Hematopoietic multipotent progenitor cell treated with erythropoietin and hydrocortisone succinate and interleukin-3 and kit ligand, for 6 days (in vitro differentiated cells): Measurements from ENCODE around the gene CRYBA2.

Experiments used
- DNase-seq: peaks from one replicate; pipeline ENCODE4 v3.0.0-alpha.2; 2015

CRYBA2 gene

DNA sequence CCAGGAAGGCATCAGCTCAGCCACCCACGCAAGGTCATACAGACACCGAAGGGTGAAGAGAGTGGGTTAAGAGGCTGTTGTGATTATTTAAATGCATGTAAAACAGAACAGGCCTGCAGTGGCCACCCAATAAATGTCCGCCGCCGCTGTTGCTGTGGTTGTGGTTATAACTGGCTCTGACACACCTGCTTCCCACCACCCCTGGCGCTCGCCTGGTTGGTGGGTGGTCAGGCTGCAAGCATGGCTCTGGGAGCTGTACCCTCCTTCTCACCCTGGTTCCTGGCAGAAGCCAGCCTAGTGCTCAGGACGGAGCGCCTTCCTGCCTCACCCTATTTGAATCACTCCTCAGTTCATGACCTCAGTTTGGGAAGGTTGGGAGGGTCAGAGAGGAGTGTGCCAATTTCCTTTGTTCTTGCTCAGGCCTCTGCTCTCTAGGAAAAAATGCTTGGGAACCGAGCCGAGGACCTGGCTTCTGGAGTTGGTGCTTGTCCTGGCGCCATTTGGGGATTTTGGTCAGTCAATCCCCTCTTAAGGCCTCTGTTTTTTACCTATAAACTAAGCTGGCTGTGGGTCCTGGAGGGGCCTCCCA lies 5.3 kb upstream of the CRYBA2 start:
- no peak for DNase-seq

DNA sequence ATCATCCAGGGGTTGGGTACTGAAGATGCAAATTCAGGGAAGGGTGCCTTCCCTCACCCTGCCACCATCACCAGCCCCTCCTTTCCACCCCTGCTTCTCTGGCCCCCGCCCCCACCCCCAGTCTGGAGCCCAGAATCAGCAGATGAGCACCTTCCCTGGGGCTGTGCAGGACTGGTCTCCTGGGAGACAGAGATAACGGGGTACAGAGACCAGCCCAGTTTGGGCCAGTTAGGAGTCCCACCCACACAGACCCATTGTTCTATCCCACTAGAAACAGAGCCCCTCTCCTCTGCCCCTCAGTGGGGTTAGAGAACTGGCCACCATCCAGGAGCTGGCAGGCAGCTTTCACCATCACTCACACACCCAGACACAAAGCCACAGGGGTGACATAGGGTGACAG lies 4.5 kb upstream of the CRYBA2 start:
- DNase-seq = peak; percentile 60

DNA sequence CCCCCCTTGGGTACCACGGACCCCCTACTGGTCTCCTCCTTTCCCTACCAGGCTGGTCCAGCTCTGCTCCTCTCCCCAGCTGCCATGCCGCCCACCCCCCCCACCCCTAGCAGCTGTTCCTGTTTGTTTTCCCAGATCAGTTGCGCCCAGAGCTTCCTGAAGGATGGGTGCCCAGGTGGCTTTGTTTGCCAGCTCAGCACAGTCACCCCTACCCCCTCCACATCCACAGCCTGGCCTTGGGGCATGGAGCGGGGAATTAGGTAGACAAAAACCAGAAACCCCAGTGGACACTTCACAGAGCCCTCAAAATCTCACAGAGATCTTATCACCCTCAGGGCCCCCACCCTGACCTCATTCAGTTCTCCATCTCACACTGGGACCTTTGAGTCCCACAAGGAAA lies 3.7 kb upstream of the CRYBA2 start:
- no peak for DNase-seq

DNA sequence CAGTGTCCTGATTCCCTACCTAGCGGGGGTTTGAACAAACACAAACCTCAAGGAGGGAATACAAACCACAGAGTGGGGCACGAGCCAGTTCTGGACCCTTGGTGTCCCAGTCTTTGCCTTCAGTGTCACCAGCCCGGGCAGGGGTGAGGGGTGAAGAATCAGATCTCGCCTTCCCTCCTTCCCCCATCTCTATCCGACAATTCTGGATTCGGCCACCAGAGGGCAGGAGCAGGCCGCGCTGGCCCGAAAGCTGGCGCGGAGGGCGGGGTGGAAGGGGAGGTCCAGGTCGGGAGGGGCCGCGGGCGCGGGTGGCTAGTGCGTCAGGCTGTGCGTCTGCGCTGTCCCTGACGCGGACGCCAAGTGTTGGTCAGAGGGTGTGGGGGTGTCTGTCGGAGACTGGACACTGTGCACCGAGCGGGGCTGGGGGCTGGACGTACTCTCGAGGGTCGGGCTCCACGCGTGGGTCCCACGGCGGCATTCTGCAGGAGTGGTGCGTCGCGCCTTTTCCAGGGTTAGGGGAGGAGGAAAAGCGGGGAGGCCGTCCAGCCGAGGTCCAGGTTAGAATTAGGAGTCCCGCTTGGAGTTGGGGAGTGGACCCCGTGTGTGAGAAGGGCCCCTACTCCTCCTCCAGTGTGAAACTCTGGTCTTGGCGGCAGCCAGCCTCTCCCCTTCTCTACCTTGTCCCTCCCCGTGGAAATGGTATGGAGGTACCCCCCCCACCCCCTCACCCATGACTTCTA lies 2.9 kb upstream of the CRYBA2 start:
- DNase-seq = peak; percentile 88

DNA sequence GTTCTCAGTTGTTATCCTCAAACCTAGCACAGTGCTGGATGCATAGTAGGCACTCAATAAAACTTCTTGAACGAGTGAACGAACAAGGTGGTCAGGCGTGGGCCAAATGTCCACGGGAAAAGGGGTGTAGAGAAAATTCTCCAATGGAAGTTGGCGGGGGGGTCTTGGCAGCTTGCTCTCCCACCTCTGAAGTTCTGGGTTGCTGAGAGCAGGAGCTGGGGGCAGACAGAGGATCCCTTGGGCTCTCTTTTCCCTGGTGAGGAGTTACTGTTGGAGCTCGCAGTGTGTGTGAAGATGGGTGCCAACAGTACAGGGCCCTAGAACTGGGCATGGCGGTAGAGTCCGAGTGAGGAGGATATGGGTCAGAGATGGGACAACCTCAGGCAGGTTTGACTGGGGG lies 2.3 kb upstream of the CRYBA2 start:
- DNase-seq = no peak

DNA sequence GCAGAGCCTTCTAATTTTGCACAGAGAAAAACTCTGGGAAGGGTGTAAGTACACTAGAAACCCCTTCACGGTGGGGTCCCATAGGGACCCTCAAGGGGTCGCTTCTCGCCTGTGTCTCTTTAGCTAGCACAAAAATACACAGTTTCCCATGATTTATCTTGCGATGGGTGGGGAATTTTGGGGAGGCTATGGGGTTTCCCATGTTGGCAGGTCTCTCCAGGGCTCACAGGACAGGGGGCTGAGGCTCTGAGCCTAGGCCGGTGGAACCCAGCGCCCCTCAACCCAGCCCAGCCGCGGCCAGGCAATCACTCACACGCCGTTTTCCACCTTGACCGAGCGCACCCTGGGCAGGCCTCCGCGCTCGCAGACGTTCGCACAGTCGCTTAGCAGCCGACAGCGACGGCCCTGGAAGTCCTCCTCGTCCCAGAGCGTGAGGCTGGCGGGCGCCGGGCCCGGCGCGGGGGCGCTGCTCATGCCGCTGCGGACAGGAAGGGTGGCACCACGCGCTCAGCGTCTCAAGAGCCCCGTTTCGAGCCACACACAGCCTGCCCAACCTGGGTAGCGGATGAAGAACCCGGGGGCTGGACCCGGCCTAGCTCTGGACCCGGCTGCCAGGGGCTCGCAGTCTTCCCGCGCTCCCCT lies 398 bp downstream of the CRYBA2 start:
- DNase-seq = no peak

DNA sequence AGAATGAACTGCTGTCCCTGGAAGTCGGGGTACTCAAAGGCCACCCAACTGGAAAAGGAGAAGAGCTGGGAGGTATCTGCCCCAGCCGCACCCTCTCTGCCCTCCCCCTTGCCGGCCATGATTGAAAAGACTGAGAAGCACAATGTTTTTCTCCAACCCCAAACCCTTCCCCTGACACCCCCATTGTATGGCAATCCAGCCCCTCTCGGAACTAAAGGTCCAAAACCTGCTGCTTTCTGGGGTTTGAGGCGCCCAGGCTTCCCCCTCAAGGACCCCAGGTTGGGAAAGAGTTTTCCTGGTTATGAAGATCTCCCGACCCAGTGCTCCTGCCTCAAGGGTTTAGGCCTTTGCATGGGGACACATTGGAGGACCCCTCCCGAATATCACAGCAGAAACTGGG lies 1.0 kb downstream of the CRYBA2 start:
- DNase-seq = no peak

DNA sequence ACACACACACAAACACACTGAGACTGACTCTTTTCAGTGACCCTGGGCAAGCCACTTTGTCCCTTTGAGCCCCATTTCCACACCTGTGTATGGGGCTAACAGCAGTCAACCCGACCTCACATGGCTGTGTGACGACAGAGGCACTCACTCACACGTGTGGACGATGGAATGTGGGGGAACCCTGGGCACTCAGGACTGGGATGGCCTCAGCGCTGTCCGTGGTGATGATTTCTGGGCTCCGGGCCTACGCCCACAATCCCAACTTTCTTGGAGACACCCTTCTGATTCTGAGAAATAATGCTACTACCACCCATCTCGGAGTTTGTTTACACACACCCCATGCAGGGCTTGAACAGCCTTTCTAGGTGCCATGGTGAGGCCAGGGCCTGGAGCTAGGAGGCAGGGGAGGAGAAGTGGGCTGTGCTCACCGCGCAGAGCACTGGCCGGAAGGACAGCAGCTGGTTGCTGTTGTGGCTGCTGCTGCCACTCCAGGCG lies 1.5 kb downstream of the CRYBA2 start:
- no peak for DNase-seq

DNA sequence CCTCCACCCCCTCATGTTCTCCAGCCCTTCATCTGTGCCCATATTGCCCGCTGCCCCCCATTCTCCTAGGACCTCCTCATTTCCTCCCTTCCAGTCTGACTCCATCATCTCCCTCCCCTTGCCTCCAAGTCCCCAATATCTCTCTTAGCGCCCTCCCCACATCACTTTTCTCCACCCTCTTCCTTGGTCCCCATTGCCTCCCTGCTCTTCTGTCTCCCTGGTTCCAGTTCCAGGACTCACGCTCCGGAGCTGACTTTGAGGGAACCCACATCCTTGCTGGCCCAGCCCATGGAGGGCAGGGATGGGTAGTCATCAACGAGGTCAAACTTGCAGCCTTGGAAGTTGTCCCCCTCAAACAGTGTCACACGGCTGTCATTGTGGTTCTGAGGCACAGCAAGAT lies 2.6 kb downstream of the CRYBA2 start:
- DNase-seq = no peak

DNA sequence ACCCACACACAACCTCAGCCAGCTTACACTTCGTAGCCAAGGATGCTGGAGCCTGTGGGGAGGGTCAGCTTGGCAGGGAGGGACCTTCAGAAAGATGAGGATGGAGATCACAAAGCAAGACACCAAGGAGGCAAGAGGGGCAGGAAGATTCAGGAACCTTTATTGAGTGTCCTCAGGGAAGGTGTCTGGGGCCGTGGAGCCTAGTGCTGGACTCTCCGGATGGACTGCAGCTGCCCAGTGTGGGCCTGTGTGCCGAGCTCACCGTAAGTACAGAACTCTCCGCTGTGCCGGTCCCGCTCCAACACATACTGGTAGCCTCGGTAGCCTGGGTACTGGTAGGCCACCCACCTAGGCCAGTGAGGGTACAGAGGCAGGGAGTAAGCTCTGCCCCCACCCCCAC lies 3.2 kb downstream of the CRYBA2 start:
- no peak for DNase-seq

DNA sequence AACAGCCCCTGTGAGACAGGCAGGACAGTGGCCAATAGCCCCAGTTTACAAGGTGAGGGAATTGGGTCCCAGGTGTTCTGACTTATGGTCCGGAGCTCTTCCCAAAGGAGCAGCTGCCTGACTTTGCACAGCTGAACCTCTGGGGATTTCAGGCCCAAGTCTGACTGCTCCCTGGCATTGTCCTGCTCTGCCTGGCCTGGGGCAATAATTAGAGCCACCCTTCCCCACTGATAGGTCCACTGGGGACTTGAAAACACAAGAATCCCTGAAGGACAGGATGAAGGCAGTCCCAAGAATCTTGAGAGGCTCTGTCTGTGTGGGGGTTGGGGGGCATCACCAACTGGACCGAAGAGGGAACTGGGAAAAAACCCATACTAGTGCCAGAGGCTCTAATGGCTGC lies 4.6 kb downstream of the CRYBA2 start:
- no peak for DNase-seq

DNA sequence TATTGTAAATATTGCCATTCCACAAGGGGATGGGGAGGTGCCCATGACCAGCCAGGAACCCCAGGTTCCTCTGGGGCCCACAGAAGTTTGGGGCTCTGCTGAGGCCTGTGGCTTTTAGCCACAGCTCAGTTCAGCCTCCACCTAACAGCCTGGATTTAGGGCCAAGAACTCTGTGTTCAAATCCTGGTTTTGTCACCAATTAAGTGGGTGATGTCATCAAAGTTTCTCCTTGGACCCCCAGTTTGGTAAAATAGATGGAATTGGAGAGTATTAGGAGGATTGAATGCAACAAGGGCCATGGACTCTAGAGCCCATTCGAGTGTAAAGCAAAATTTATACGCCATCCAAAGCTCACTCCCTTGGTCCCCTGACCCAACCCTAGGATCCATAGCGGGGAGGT lies 5.1 kb downstream of the CRYBA2 start:
- no peak for DNase-seq

DNA sequence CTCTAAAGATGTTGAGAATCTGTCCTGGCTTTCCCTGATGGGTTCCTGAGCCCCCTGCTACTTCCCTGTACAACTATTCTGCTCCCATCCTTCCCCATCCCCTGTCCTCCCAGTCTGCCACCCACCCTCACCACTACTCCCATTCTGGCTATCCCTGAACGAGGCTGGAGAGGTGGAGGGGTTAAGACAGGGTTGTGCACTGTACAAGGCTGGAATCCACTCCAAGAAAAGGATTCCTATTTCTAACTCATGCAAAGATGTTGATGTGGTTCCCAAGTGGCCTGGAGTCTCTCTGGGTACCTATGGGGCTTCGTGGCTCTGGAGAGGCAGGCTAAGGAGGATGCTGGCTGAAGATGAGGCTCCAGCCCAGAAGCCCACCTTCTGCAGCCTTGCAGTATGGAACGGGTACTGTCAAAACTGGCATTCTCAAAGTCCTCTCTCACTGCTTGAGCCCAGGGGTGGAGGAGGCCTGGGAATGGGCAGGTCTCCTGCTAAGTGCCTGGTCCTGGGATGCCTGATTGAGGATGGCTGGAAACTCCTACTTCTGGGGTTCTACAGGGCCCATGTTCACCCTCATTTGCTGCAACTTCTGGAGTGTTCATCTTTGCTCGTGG lies 7.0 kb downstream of the CRYBA2 start:
- no peak for DNase-seq

DNA sequence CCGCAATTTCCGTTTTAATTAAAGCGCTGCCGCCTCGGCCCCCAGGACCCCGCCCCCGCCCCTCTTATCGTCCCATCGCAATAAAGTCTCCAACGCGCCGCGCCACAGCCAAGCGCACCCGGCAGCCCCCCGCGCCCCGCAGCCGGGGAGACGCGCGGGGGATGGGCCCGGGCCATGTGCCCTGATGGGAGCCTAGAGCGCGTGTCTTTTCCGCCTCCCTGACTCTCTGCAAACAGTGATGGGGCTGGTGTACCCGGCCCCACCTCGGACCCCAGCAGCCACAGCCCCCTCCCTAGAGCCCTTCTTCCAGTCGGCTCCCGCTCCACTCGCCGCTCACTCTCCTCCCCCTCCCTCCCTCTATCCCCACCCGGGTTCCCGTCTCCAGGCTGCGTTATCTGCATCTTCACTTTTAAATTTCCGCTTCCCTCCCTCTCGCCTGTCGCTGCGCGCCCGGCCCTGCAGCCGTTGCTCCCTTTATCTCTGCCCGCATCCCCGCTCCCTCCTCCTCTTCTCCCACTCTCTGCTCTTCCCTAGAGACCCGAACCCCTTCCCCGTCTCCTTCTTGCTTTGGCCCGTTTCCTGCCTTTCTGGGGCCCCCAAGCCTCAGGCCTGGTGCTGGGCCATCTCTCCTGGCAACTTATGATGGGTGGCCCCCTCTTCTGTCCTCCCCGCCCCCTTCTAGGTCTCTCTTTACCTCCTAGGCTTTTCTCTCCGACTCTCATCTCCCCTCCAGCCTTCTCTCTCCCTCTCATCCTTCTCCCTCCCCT lies 7.7 kb downstream of the CRYBA2 start:
- DNase-seq = no peak

DNA sequence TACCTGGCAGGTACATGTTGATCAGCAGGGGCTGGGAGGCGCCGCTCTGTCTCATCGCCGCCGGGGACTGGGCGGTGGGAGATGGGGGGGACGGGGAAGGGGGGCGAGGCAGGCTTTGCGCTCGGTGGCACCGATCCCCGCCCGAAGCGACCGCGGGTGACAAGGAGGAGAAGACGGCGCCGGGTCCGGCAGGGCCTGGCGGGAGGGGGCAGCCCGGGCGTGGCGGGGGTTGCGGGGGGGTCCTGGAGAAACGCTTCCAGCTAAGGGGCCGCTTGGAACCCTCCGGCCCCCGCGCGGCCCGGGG lies 8.2 kb downstream of the CRYBA2 start, which contains the start of gene FEV:
Gene FEV (minus strand): TSS at position 164 of the 304 bp plus-strand sequence. CDS start 109 bp downstream, at position 55.
- DNase-seq = no peak

DNA sequence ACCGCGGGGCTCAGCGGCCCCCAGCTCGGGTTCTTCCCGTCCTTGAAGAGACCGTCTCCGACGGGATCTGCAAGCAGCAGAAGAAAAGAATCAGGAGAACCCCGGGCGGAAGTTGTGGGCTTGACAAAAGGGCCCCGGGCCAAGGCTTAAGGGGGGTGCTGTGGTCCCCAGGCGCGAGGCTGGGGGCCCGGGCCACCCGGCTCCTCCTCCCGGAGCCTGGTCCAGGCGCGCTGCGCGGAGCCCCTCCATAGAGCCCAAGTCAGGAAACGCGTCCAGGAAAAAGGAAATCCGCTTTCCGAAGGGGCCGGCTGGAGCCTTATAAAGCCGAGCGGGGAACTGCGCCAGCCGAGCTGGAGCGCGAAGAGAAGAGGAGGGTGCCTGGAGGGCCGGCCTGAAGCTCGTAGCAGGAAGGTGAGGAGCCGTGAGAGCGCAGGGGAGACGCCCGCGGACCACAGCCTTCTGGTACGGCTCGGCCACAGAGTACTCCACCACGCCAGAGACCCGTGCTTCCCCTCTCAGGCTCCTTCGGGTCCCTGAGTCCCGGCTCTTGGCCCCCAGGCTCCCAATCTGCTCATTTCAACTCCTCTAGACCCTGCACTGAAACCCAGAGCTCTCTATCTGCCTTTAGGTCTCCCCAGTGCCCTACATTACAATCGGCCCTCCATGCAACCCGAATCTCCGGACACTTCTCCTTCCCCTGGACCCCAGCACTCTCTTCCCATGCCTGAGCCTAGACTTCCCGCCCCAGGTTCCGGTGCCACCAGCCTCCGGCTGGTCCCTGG lies 8.8 kb downstream of the CRYBA2 start:
- no peak for DNase-seq

DNA sequence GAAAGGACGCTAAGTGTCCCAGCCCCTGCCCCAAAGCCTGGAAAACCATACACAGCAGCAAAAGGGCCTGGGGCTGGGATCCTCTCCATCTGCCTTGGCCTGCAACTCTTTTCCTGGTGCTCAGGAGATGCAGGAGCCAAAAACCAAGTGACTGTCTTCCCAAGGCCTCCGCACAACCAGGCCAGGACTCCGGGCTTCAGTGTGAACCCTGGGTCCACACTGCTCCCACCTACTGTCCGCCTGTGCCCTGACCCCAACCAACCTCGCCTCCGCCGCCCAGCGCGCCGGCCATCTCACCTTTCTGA lies 9.3 kb downstream of the CRYBA2 start:
- no peak for DNase-seq

DNA sequence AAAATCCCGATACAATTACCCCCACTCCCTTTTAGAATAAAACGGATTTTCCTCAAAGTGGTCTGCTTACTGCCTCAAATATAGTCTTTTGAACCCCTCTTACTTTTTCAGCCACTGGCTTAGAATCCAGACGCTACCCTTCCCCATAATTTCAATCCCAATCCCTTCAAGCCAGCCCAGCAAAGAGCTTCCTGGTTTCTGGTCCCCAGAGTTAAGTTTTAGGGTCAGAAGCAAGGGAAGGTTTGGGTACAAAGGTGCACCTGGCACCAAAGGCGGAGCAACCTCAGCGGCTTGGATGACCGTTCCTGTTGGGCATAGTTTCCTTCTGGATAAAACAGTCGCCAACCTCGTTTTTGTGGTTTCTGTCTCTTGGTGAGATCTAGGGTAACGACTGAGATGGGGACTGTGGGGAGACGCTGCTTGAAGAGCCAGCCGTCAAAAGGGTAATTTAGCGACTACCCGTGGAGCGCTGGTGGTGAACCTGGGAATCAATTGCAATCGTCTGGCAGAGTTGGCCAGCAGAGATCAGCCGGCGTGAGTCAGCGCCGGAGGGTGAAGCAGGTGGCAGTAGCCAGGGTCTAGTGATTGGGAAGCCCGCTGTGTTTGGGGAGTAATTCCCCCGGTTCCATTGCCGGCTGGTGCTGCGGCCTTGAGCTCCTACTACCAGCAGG lies 9.8 kb downstream of the CRYBA2 start:
- no peak for DNase-seq

DNA sequence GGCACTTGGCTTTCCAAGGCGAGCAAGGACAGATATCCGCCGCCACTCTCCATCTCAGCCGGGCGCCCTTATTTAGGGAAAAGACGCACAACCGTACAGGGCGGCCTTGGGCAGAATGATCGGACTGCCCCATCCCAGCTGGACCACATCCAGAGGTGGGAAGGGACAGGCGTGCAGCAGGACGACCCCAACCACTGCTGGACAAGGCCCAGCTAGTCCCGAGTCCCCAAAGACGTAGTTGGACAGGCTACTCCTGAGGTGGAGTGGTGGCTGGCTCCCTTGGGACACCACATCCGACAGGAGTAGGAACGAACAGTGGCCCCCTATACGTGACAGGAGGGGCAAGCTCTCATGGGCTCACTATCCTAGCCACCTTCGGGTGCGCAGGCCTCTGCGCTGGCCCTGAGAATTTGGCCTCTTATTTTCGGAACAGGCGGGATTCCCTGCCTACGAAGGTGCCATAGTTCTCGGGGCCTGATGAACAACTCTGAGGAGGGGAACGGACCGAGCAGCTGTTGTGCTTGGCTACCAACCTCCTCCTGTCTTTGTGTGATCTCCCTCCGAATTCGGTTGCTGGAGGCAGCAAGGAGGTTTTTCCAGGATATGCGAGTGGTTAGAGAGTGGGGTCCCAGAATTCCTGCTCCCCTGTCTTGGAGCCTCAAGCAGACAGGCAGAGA lies 10.5 kb downstream of the CRYBA2 start:
- no peak for DNase-seq

DNA sequence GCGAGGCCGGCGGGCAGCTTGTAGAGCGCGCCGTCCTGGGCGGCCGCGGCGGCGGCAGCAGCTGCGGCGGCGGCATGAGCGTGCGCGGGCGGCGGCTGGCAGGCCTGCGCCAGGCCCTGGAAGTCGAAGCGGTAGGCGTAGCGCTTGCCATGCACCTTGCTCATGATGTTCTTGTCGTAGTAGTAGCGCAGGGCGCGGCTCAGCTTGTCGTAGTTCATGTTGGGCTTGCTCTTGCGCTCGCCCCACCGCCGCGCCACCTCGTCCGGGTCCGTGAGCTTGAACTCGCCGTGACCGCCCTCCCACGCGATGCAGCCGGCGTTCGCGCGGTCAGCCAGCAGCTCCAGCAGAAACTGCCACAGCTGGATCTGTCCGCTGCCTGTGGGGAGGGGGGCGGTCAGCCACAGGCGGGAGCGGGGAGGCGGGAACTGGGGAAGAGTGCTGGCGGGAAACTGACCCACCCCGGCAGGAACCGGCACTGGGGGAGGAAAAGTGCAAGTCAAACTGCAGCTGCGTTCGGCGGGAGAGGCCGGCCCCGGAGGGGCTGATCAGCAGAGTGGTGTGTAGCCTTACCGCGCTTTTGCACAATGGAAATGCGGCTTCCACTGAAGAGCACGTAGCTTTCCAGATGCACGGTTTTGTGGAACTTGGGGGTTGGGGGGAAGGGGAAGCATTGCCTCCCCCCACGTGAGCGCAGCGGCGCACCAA lies 11.2 kb downstream of the CRYBA2 start:
- peak; percentile 48 for DNase-seq

DNA sequence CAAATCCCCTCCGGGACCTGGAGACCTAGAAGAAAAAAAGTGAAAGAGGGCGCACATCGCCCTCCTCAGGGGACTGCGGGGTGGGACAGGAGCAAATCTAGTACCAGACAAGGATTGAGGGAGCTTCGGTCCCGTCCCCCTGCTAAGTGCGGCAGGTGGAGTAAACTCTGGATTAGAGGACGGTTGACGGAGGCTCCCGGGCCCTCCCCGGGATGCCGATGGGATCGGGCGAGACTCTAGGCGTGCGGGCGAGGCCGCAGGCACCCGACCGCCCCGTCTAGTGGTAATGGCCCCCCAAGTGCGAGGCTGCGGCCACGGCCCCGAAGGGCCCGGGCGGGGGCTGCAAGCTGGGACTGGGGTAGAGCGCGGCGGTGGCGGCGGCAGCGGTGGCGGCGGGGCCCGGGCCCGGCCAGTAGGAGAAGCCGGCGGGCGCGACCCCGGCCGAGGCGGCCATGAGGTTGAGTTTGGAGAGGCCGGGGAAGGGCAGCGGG lies 11.8 kb downstream of the CRYBA2 start:
- no peak for DNase-seq
